HG03439 (cell line): Measurements from ENCODE around the gene ZNF266.

ENCODE experiments used
- ATAC-seq: cut with Tn5 transposase; IDR thresholded peaks from one replicate; pipeline ENCODE4 v1.9.1; 2021; ENCODE audit warnings: mild to moderate bottlenecking, moderate library complexity; ENCODE audit not compliant: unreplicated experiment

Gene ZNF266

DNA sequence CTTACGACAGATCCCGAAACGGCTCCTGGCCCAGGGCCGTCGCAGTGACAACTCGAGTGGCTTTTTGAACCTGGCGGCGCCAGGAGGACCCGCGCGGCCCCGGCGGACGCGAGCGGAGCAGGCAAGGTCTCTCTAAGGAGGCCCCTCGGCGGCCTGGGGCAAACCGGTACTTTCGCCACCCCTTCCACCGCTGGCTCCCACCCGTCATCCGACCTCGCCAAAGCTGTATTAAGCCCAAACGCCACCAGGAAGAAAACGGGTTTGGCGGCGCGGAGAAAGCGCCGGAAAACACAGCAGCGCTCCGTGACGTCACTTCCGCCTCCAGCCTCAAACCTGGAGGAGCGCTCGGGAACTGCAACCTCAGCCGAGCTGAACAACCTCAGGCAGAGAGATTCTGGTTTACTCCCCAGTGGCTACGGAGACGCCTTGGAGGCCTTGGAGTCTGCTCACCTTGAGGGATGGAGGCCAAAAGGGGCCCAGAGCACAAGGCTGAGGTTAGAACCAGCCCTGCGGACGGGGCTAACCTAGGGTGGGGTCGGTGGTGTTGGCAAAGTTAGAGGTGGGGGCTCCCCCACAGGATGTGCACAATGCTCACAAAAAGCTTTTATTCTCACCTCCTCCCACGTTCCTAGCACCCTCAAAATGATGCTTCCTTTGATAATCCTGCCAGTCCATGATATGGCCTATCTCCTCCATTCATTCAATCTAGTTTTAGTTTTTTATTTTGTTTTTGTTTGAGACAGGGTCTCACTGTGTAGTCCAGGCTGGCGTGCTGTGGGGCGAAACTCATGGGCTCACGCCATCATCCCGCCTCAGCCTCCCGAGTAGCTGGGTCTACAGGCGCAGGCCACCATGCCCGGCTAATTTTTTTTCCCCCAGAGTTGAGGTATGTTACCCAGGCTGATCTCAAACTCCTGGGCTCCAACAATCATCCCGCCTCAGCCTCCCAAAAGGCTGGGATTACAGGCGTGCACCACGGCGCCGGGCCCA, at the start of gene ZNF266:
Gene ZNF266 (minus strand): TSS at position 295 of the 990 bp plus-strand sequence. CDS start 15,484 bp downstream, outside the sequence.
- peak; percentile 81 for ATAC-seq

DNA sequence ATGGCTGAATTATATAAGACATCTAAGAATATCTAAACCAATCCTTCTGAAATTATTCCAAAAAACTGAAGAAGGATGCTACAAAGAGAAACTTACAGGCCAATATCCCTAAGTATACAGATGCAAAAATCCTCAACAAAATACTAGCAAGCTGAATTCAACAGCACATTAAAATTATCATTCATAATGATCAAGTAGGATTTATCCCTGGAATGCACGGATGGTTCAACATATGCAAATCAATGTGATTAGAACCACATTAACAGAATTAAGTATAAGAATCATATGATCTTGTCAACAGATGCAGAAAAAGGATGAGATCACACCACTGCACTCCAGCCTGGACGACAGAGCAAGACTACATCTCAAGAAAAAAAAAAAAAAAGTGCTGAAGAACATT, 49.8 kb upstream of the ZNF266 start:
- ATAC-seq = no peak

DNA sequence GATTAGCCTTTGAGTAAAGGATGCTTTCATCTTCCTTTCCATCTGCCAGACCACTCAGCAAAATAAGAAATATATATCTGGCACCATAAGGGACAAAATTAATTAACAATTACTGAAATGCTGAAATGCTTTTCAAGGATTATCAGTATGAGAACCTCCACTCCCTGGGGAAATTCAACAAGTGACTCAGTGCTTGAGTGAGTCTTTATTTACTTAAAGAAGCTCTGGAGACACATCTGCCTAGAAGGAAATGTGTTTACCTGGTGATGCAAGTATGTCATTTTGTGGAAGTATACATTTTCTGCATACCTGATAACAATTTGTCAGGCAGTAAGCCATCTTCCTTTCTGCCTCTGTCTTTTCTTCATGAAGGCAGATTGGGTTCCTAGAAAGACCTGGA, 39.6 kb upstream of the ZNF266 start:
- ATAC-seq = no peak

DNA sequence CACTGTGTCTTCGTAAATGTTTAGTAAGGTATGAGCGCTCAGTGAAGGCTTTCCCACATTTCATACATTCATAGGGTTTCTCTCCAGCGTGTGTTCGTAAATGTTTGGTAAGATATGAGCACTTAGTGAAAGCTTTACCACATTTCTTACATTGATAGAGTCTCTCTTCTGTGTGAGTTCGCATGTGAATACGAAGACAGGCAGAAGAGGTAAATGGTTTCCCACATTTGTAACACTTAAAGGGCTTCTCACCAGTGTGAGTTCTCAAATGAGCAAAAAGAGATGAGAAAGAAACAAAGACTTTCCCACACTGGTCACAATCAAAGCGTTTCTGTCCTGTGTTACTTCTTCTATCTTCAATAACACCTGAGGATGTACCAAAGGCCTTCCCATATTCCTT, 31.8 kb upstream of the ZNF266 start:
- ATAC-seq = no peak

DNA sequence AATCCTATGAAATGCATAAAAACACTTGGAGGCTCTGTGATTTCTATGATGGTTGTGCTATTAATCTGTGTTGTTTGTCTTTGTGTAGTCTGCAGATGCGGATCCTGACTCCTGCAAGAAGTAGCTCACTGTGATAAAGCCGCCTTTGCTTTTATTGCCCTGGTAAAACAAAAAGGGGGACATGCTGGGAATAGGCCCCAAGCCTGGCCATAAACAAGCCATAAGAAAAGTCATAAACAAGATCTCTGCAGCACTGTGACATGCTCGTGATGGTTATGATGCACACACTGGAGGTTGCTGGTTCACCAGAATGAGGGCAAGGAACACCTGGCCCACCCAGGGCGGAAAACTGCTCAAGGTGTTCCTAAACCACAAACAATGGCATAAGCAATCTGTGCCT, 26.6 kb upstream of the ZNF266 start:
- ATAC-seq = no peak

DNA sequence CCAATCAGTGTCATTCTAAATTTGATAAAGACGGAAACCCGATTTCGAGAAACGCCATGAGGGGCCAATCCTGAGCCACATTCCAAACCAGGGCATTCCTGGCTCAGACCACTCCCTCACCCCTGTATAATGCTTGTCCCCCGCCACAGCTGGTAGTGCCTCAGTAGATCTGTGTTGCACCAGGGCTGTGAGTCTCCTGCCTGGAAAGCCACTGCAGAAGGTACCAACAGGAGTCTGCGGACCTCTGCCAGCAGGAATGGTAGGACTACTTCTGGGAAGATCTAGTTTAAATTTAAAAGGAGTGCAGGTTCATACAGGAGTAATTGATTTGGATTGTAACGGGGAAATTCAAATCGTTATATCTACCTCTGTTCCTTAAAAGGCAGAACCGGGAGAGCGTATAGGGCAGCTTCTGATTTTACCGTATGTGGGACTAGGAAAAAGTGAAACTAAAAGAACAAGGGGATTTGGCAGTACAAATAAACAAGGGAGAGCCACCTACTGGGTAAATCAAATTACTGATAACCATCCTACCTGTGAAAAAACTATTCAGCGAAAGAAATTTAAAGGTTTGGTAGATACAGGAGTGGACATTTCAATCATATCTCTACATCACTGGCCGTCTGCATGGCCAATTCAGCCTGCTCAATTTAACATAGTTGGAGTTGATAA, 20.8 kb upstream of the ZNF266 start:
- no peak for ATAC-seq

DNA sequence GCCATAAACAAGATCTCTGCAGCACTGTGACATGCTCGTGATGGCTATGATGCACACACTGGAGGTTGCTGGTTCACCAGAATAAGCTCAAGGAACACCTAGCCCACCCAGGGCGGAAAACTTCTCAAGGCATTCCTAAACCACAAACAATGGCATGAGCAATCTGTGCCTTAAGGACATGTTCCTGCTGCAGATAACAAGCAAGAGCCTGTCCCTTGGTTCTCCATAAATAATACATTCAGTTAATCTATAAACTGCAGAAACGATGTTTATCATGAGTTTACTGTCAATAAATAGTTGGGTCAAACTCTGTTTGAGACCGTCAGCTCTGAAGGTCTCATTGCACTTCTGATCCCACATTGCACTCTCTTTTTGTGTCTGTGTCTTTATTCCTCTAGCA, 18.6 kb upstream of the ZNF266 start:
- ATAC-seq = no peak

DNA sequence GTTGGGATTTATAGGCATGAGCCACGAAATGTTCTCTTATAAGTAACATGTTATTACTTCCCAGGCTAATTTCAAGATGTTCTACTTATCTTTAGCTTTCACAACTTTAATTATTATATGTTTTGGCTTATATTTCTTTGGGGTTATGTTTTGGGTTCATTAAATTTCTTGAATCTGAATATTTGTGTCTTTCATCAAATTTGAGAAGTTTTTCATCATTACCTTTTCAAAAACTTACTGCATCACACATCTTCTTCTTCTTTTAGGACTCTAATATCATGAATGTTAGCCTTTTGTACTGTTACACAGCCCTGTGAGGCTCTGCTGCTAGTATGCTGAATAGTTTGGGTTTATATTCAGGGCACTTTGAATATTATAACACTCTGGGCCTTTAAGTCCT, 9.7 kb upstream of the ZNF266 start:
- ATAC-seq = no peak

DNA sequence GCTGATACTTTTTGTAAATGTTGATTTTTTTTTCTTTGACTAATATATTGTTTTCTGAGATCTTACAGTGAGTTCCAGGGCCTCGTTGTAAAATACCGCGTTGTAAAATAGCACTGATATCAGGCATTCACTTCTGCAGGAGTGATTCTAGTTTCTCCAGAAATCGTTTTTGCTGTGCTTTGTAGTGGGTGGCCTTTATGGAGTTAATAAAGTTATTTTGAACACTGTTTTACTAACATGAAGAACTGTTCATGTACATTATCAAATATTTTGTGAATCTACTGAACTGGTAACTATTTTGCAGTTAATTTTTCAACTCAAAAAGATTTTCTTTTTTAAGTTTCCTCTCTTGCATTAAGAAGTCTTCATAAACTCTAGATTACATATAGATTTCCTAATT, 985 bp upstream of the ZNF266 start:
- no peak for ATAC-seq

DNA sequence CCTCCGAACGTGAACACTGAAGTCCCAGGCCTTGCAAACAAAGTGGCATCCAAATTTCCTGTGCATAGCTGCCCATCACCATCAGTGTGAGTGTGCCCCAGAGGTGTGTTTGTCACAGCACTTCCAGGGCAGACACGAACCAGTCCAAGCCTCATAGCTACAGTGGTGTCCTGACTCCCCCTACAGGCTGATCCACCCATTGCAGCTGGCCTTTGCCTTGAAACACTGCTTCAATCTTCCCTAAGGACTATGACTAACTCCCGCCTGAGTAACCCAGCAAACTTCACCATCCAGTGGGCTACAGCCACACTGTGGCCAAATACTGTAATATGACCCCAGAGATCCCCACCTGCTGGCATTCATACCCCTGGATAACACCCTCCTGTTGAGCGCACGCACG, 3.9 kb downstream of the ZNF266 start:
- ATAC-seq = no peak

DNA sequence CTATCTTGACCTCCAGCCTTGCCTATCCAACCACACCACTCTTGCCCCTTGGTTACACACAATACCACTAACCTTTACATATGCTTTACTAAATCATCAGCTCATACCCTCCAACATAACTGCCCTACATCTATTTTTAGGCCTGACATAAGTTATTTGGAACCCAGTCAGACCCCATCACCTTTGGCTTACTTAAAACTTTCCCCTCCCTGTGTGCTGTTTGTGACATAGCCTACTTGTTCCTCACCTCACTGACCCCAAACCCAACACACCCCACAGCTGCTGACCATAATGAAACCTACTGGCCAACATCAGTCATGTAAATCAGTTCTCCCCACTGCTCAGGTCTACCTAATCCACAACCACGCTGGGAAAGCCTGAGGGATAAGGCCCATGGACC, 4.9 kb downstream of the ZNF266 start:
- ATAC-seq = no peak

DNA sequence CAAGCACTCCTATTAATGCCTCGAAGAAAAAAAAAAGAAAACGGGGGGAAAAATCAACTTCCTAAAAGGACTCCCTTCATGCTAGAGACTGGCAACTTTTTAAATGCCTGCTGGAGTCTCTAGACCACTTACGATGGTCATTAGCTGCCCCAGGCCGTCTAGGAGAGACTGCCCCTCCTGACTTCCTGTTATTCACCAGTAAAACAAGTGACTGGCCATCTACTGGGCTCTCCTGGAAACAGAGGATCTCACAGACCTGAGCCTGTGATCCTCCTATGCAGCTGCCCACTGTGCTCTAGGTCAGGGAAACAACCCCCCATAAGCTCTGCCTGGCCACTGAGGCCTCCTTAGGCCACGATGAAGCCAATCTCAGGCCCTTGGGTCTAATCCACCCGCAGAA, 7.4 kb downstream of the ZNF266 start:
- no peak for ATAC-seq

DNA sequence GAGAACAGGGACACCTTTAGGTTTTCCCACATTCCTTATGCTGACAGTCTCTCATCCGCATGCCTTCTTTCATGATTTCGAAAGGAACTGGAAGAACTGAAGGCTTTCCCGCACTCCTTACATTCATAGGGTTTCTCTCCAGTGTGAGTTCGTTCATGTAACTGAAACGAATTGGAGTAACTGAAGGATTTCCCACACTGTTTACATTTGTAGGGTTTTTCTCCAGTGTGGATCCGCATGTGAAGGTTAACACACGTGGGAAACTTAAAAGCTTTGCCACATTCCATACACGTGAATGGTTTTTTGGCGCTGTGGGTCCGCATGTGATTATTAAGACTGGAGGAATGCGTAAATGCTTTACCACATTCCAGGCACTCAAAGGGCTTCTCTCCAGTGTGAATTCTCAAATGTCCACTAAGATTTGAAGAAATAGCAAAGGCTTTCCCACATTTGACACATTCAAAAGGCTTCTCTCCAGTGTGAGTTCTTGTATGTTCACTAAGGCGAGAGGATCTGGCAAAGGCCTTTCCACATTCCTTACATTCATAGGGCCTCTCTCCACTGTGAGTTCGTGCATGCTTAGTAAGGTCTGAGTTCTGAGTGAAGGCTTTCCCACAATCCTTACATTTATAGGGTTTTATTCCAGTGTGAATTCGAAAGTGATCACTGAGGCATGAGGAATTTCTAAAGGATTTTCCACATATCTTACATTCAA, 22.0 kb downstream of the ZNF266 start:
- no peak for ATAC-seq

DNA sequence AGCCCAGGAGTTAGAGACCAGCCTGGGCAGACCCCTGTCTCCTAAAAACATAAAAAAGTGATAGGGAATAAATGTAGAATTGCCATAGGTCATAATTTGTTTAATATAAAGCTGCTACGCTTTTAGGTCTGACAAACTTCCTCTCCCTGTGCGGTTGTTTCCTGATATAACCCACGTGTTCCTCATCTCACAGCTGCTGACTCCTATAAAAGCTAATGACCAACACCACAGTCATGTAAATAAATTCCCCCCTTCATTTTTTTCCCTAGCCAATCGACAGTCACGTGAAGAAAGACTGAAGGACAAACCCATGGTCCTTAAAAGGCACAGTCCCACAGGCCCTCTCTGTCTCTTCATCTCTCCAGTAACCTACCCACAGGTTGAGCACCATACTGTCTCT, 27.5 kb downstream of the ZNF266 start:
- ATAC-seq = no peak

DNA sequence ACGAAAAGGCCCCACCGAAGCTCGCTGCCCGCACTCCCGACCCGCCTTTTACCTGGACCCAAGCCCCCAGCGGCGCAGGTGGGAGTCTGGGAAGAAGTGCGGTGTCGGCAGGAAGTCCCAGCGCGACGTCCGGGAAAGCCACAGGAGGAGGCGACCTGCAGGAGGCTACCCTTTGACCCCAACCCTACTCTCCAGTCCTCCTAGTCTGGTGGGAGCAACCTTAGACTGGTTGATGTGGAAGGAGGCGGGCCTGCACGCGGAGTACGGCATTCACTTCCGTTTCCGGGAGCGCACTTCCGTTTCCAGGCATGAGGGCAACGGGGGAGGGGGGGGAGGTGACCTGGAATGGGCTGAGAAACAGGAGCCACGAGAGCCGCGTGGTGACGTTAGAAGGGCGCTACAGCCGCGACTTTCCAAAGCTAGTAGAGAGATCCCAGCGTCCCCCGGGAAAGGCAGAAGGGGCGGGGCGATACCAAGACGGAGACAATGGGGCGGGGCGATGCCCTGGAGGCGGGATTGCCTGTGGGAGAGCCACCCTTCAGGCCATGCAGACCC, 28.5 kb downstream of the ZNF266 start:
- no peak for ATAC-seq

DNA sequence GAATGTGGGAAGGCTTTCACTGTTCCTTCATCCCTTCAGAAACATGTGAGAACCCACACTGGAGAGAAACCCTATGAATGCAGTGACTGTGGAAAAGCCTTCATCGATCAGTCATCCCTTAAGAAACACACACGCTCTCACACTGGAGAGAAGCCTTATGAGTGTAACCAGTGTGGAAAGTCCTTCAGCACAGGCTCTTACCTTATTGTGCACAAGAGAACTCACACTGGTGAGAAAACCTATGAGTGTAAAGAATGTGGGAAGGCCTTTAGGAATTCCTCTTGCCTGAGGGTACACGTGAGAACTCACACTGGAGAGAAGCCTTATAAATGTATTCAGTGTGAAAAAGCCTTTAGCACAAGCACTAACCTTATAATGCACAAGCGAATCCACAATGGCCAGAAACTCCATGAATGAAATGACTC, 54.0 kb downstream of the ZNF266 start:
- ATAC-seq = no peak

DNA sequence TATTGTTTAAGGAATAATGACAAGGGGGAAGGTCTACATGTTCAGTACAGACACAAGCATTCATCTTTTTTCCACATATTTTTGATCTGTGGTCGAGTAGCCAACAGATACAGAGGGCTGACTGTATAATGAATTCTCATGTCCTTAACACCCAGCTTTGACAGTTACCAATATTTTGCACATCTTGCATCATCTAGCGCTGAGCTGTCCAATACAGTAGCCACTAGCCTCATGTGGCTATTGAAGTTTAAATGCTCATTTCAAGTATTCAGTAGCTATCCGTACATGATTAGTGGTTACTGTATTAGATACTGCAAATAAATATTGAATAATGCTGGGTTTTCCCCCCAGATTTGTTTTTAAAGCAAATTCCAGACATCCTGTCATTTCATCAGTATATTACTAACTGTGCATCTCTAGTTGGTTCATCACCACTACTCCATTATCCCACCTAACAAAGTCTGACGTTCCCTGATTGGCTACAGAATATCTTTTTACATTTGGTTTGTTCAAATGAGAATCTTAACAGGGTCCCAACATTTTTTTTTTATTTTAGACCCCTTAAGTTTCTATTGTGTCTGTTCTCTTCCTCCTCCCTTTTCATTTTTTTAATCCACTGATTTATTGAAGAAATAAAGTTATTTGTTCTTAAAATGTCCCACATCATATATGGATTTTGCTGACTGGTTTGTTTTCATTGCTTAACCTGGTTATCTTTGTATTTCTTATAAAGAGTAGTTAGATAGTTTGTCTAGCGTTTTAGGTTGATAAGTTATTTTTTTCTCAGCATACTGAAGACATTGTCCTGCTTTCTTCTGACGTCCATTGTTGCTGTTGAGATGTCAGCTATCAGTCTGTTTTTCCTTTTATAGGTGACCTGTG, 64.4 kb downstream of the ZNF266 start:
- no peak for ATAC-seq

DNA sequence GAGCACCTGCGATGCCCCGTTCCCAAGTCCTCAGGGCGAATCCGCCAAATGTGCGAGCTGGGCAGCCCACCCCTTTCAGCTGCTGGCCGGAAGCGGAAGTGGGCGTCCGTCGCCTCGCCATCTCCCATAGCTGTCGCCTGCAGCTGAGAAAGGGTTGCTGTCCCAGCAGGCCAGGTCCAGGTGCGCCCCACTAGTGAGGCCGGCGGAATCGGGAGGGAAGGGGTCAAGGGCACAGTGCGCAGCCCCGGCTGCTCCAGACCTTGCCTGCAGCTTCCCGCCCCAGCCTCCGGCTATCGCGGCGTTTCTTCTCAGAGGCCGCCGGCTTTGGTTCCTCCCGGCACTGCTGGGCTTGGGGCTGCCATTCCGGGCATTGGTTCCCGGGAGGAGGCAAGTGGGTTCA, 72.5 kb downstream of the ZNF266 start, which contains the start of gene ZNF177:
Gene ZNF177 (plus strand): TSS at position 109 of the 400 bp plus-strand sequence. CDS start 15,299 bp downstream, outside the sequence.
- ATAC-seq = no peak
